Measurements from ENCODE around the gene PDE6B. TPM values are rescaled to one million over a fixed set of nuclear protein-coding genes. Genes with fewer than 3 reads are reported as not detected.

The PDE6B gene
- total RNA-seq, 1 donor from 2014 or later: 15.0 TPM

- ATAC-seq (ENCODE audit: low read depth): no peak
- no peak overlapping the region for H3K27ac Mint-ChIP-seq
Measured at GRCh38 chr4:610411-611261, 14.7 kb upstream of the PDE6B start.

DNA sequence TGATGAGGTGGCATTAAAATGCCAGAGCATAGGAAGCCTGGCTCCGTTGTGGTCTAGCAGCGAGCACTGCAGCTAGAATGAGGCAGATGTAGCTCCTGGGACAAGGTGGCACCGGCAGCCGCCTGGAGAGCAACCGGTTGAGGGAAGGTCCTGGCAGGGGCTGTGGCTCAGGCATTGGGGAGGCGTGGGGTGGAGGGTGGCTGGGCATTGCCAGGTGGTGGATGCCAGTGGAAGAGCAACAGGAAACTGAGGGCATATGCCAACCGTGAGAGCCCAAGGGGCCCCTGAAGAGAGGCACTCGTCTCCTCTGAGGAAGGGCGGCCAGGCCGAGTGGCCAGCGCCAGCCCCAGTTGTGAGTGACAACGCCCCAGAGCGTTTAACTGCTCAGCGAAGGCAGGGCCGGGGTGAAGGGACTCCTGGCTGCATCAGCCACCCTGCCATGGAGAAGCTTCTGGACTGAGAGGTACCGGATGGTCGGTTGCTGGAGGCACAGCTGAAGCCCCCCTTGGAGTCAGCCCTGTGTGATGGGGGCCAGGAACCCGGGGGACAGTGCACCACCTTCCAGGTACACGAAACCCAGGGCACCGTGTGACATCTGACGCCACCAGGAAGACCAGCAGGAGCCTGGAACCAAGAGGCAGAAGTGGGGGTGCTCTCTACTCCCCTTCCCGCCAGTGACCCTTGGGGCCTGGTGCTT is 13.2 kb upstream of the PDE6B start:
- ChIA-PET CTCF (no interaction called here), POLR2A (no interaction called here)
- H3K27ac Mint-ChIP-seq: no peak overlapping the region
- no peak overlapping the region for H3K4me3 Mint-ChIP-seq
- DNase-seq (no peak), ATAC-seq (ENCODE audit: low read depth) (no peak)
- H3K9me3 Mint-ChIP-seq: no peaks in the 10 kb centered on the region
- peaks cover 21% of the 10 kb centered on the region for H3K27me3 Mint-ChIP-seq
- H3K36me3 Mint-ChIP-seq (ENCODE audit: low read depth): no peaks in the 10 kb centered on the region
- no peaks in the 10 kb centered on the region for H3K4me1 Mint-ChIP-seq
- intact Hi-C loops (cut with micrococcal nuclease): no loop called here
- no peak for TF ChIP-seq CTCF (IDR thresholded peaks at IDR 0.05)

More at GRCh38 chr4:610411-611261, 14.7 kb upstream of the PDE6B start:
- ChIA-PET POLR2A (no interaction called here), CTCF (no interaction called here)
- no peaks in the 10 kb centered on the region for H3K4me1 Mint-ChIP-seq
- H3K27me3 Mint-ChIP-seq: peaks cover 21% of the 10 kb centered on the region
- H3K4me3 Mint-ChIP-seq: no peak overlapping the region
- no peak for DNase-seq
- no peak for TF ChIP-seq CTCF (IDR thresholded peaks at IDR 0.05)
- H3K36me3 Mint-ChIP-seq (ENCODE audit: low read depth): no peaks in the 10 kb centered on the region
- H3K9me3 Mint-ChIP-seq: no peaks in the 10 kb centered on the region
- intact Hi-C loops (cut with micrococcal nuclease): no loop called here

GRCh38 chr4:612749-613125 is 12.6 kb upstream of the PDE6B start:
- DNase-seq (no peak), ATAC-seq (ENCODE audit: low read depth) (no peak)
- no peak overlapping the region for H3K4me3 Mint-ChIP-seq
- ChIA-PET POLR2A (no interaction called here), CTCF (no interaction called here)
- H3K27ac Mint-ChIP-seq: no peak overlapping the region
- H3K4me1 Mint-ChIP-seq: no peaks in the 10 kb centered on the region
- intact Hi-C loops (cut with micrococcal nuclease): no loop called here
- no peaks in the 10 kb centered on the region for H3K36me3 Mint-ChIP-seq (ENCODE audit: low read depth)
- H3K27me3 Mint-ChIP-seq: peaks cover 19% of the 10 kb centered on the region
- H3K9me3 Mint-ChIP-seq: no peaks in the 10 kb centered on the region
- no peak for TF ChIP-seq CTCF (IDR thresholded peaks at IDR 0.05)

GRCh38 chr4:613126-613525 is 12.2 kb upstream of the PDE6B start:
- intact Hi-C loops (cut with micrococcal nuclease): no loop called here
- POLR2A ChIA-PET: no interaction called here
- H3K36me3 Mint-ChIP-seq (ENCODE audit: low read depth): no peaks in the 10 kb centered on the region
- H3K27ac Mint-ChIP-seq: no peak overlapping the region
- DNase-seq: no peak
- TF ChIP-seq CTCF (IDR thresholded peaks at IDR 0.05): no peak
- no peak for ATAC-seq (ENCODE audit: low read depth)
- H3K4me3 Mint-ChIP-seq: no peak overlapping the region
- no peaks in the 10 kb centered on the region for H3K4me1 Mint-ChIP-seq
- no peaks in the 10 kb centered on the region for H3K9me3 Mint-ChIP-seq
- peaks cover 22% of the 10 kb centered on the region for H3K27me3 Mint-ChIP-seq
- CTCF ChIA-PET: no interaction called here

DNA sequence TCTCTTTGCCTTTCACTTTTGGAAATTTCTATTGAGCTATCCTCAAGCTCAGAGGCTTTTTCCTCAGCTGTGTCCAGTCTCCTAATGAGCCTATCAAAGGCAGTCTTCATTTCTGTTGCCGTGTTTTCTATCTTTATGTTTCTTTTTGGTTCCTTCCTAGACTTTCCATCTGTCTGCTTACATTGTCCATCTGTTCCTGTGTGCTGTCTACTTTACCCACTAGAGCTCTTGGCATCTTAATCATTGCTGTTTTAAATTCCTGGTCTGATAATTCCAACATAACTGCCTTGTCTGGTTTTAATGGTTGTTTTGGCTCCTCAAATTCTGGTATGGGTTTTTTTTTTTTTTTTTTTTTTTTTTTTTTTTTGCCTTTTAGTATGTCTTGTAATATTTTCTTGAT is 9.3 kb upstream of the PDE6B start:
- ChIA-PET CTCF (no interaction called here), POLR2A (no interaction called here)
- Mint-ChIP-seq H3K27ac (no peak overlapping the region), H3K9me3 (no peaks in the 10 kb centered on the region), H3K4me3 (no peak overlapping the region), H3K27me3 (peaks cover 10% of the 10 kb centered on the region), H3K36me3 (ENCODE audit: low read depth) (no peaks in the 10 kb centered on the region), H3K4me1 (no peaks in the 10 kb centered on the region)
- TF ChIP-seq CTCF (IDR thresholded peaks at IDR 0.05): no peak
- intact Hi-C loops (cut with micrococcal nuclease): no loop called here
- ATAC-seq (ENCODE audit: low read depth): no peak
- no peak for DNase-seq
